ENCODE results near the gene MOXD1. TPM values are rescaled to one million over a fixed set of nuclear protein-coding genes. Genes with fewer than 3 reads are reported as not detected.
A peak's percentile ranks its signal among the peaks of the same experiment; 100 is the strongest.
"Not testable (repeated sequence)": the region's sequence is repeated elsewhere in the genome, so short reads cannot be mapped to it uniquely, and the experiment has no call there.

The MOXD1 gene
- total RNA-seq, 1 donor = under 0.01 TPM

DNA sequence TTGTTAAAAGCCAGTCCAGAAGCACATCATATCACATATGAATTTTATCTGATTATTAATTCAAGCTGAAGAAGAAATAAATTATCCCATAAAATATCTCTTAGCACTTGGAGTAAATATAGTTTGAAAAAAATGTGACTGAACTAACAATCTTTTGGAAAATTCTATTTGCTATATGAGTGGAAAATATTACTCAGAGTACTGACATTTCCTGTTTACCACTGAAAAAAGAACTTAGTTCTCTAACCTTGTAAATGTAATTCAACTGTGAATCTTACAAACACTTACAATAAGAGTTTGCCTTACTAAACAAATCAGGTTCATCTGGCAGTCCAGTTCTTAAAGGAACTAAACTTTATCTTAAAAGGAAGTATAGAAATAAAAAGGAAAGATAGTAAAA lies 44.2 kb downstream of the MOXD1 start:
- DNase-seq (ENCODE audit: low read depth in 2 of 3, low spot score in 2 of 3) = peak in 1 of 3 donors; percentile 17

DNA sequence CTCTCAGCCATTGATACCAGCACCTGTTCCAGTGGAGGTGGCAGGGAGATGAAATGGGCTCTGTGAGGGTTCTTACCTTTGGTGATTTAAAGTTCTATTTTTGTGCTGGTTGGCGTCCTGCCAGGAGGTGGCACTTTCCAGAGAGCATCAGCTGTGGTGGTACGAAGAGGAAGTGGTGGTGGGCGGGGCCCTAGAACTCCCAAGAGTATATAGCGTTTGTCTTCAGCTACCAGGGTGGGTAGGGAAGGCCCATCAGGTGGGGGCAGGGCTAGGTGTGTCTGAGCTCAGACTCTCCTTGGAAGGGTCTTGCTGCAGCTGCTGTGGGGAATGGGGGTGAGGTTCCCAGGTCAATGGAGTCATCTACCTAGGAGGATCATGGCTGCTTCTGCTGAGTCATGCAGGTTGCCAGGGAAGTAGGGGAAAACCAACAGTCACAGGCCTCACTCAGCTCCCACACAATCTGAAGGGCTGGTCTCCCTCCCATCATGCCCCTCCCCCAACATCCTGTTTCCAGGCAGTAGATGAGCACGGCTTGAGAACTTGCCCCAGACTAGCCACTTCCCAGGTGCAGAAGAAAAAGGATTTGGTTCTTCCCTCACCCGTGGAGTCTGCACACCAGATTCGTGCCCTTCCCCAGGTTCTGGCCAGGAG lies 46.6 kb downstream of the MOXD1 start:
- DNase-seq (ENCODE audit: low read depth in 2 of 3, low spot score in 2 of 3) = peak in 2 of 3 donors; percentile 30 to 66

DNA sequence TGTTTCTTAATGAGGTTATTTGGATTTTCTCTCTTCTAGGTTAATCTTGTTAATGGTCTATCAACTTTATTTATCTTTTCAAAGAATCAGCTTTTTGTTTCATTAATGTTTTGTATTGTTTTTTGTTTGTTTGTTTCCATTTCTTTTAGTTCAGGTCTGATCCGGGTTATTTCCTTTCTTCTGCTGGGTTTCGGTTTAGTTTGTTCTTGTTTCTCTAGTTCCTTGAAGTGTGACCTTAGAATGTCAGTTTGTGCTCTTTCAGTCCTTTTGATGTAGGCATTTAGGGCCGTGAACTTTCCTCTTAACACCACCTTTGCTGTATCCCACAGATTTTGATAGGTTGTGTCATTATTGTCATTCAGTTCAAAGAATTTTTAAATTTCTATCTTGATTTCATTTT lies 49.3 kb downstream of the MOXD1 start:
- DNase-seq (ENCODE audit: low read depth in 2 of 3, low spot score in 2 of 3) = not testable (repeated sequence)

- DNase-seq (ENCODE audit: low read depth in 2 of 3, low spot score in 2 of 3) = no peak
Measured at GRCh38 chr6:132348231-132348630, 53.0 kb downstream of the MOXD1 start.

- no peak for DNase-seq (ENCODE audit: low read depth in 2 of 3, low spot score in 2 of 3)
Measured at GRCh38 chr6:132344811-132345210, 56.5 kb downstream of the MOXD1 start.

DNA sequence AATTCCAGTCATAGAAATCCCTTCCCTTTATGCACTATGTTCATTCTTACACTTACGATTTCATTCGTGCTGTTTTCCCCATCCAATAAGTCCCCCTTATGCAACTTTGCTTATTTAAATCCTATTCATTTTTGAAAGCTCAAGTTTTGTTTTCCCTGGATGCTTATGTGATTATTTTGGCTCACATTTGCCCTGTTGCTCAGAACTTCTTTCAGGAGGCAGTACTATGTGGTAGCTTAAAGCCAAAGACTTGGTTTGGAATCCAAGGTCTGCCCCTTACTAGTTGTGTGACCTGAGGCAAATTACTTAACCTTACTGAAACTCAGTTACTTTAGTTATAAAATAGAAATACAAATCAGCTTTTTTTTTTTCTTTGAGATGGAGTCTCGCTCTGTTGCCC lies 59.6 kb downstream of the MOXD1 start:
- DNase-seq (ENCODE audit: low read depth in 2 of 3, low spot score in 2 of 3) = no peak

- DNase-seq (ENCODE audit: low read depth in 2 of 3, low spot score in 2 of 3) = no peak
Measured at GRCh38 chr6:132334521-132334885, 66.8 kb downstream of the MOXD1 start.

- DNase-seq (ENCODE audit: low read depth in 2 of 3, low spot score in 2 of 3) = no peak
Measured at GRCh38 chr6:132333639-132334520, 67.4 kb downstream of the MOXD1 start.

DNA sequence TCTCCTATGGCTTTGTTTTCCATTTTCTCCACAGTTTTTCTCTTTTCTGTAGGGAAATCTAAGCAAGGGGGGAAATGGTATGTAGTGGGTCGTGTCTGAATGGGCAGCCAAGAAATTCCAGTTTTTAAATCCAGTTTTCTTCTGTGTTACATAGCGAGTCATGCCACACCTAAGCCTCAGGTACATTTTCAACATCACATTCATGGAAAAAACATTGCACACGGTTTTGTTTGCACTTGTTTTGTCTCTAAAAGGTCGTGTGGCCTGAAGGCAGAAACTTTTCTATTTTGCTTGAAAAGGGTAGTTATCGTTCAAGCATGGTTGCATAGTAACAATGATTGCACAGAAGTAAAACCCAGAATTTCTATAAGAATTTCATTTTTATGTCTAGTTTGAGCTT lies 70.5 kb downstream of the MOXD1 start:
- no peak for DNase-seq (ENCODE audit: low read depth in 2 of 3, low spot score in 2 of 3)

DNA sequence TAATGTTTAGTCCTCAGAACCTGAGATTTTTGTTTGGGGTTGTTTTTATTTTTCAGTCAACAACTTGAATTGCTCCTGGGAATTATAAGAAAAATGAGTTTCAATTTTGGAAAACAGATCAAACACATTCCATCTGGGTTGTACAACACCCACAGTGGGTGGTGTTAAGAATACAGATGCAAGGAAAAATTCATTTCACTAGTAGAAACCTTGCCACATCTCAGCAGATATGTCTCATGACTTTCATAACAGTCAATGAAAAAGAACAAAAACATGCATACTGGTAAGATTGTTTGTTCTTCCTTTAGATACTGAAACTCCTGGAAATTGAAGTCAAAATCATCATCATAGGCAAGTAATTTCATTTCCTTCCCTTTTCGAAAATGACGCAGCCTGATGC lies 78.9 kb downstream of the MOXD1 start:
- no peak for DNase-seq (ENCODE audit: low read depth in 2 of 3, low spot score in 2 of 3)

- no peak for DNase-seq (ENCODE audit: low read depth in 2 of 3, low spot score in 2 of 3)
Measured at GRCh38 chr6:132320007-132320406, 81.3 kb downstream of the MOXD1 start.

- DNase-seq (ENCODE audit: low read depth in 2 of 3, low spot score in 2 of 3) = peak in 1 of 3 donors; percentile 26
Measured at GRCh38 chr6:132316970-132317369, 84.3 kb downstream of the MOXD1 start.

- no peak for DNase-seq (ENCODE audit: low read depth in 2 of 3, low spot score in 2 of 3)
Measured at GRCh38 chr6:132314432-132314831, 86.8 kb downstream of the MOXD1 start.

DNA sequence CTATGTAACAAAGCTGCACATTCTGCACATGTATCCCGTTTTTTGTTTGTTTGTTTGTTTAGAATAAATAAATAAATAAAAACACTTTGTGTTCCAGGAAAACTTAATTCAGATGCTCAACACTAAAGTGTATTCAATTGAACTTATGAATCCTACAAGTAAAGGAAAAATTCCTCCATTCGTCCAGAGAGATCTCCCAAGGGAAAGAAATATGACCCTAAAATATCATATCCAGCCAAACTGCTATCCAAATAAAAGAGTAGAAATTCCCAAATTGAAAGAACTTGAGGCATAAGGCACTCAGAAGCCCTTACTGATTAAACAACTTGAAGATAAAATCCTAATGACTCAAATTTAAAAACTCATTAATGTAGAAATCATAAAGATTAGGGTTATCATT lies 90.4 kb downstream of the MOXD1 start:
- no peak for DNase-seq (ENCODE audit: low read depth in 2 of 3, low spot score in 2 of 3)

- not testable (repeated sequence) for DNase-seq (ENCODE audit: low read depth in 2 of 3, low spot score in 2 of 3)
Measured at GRCh38 chr6:132310151-132310550, 91.1 kb downstream of the MOXD1 start.

DNA sequence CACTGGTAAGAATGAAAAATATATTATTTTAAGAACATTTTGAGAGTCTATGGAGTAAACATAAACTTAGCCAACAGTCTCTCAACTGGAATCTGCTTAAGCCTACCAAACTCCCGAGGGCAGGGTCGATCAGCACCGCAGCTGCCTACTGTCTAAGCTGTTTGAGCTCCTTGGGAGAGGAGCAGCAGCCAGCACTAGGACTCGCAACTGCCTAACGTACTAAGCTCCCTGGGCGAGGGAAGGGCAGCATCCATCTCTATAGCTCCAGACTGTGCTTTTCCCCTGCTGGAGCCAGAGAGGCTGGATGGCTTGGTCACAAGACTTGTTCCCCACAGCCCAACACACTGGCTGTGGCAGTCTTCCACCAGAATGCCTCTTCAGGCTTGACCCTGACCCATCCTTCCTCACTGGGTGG lies 96.4 kb downstream of the MOXD1 start:
- no peak for DNase-seq (ENCODE audit: low read depth in 2 of 3, low spot score in 2 of 3)

- DNase-seq (ENCODE audit: low read depth in 2 of 3, low spot score in 2 of 3) = peak in 2 of 3 donors; percentile 35 to 73
Measured at GRCh38 chr6:132300323-132300949, 100.8 kb downstream of the MOXD1 start.

DNA sequence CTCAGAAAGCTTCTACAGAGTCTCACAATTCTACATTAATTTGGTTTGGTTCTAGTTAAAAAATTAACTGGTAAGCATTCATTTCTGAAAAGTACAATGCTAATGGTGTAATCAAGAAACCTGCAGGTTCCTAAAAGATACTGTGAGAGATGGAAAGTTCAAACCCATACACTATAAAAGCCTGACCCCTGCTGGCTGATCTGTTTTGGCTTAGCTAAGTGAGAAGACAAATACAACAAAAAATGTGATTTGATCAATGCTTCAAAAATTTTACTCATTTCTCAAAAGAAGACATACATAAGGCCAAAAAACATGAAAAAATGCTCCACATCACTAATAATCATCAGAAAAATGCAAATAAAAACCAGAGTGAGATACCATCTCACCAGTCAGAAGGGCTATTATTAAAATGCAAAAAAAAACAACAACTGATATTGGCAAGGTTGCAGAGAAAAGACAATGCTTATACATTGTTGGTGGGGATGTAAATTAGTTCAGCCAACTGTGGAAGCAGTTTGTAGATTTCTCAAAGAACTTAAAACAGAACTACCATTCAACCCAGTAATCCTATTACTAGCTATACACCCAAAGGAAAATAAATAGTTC lies 102.8 kb downstream of the MOXD1 start:
- DNase-seq (ENCODE audit: low read depth in 2 of 3, low spot score in 2 of 3) = peak in 2 of 3 donors; percentile 50 to 81

DNA sequence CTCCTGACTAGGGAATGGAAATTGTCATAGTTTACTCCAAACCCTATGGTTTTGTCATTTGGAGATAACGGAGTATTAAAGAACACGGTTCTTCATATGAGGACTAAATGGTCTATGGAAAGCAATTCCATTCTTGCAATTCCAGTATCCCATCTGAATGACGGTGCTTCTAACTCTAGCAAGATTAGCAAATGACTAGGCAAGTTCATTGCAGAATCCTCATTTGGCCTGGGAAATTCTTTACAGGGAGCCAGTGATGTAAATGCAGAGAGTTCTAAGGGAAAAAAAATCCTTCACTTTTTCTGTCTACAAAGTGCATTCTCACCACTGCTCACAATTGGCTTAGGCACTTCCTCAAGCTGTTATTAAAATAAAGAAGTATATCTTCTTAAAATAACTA lies 111.5 kb downstream of the MOXD1 start:
- DNase-seq (ENCODE audit: low read depth in 2 of 3, low spot score in 2 of 3) = no peak

DNA sequence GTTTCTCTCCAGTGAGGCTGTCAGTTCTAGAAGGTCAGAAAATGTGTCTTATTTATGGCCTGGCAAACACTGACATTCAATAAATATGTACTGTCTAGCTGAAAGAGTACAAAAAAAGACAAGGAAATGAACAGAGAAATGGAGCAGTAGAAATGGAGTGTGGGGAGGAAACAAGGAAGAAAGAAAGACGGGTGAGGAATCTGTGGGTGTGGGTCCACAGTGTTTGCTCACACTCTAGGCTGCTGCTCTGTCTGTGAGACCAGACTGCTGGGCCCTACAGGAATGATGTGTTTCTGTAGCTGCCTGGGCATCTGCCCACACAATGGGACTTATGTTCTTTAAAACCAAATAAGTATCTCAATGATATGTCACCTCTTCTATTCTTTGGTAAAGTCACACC lies 114.2 kb downstream of the MOXD1 start:
- DNase-seq (ENCODE audit: low read depth in 2 of 3, low spot score in 2 of 3) = no peak
